ENCODE measurements around the gene CASR. TPM values are rescaled to one million over a fixed set of nuclear protein-coding genes. Genes with fewer than 3 reads are reported as not detected.

CASR gene
- total RNA-seq, 4 donors from 2014 or later: not detected

- no peak for ATAC-seq
Observed at GRCh38 chr3:122305818-122306621, 122.6 kb downstream of the CASR start.

DNA sequence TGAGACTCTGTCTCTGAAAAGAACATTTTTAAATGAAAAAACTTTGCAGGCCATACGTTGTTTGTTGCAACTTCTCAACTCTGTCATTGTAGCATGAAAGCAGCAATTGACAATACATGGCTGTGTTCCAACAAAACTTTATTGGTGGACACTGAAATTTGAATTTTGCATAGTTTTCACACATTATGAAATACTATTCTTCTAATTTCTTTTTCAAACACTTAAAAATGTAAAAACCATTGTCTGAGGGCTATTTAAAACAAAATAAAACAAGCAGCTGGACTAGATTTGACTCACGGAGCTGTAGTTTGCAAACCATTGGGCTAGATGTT, 123.1 kb downstream of the CASR start:
- ATAC-seq (no peak), DNase-seq (no peak)
- in situ Hi-C loops (cut with MboI; ENCODE audit: low sequenced_read_pairs in 4 of 4) (no loop called here), intact Hi-C loops (cut with DNase I; ENCODE audit: low total_unique reads) (no loop called here)
- TF ChIP-seq CTCF (IDR thresholded peaks at IDR 0.05 in 4 of 5, conservative IDR thresholded peaks at IDR 0.05 in 1 of 5): no peak
- TF ChIP-seq POLR2A (IDR thresholded peaks at IDR 0.05): no peak
- H3K4me3 ChIP-seq: no peak overlapping the region
- H3K27me3 ChIP-seq: no peaks in the 10 kb centered on the region
- no peaks in the 10 kb centered on the region for H3K9me3 ChIP-seq
- H3K36me3 ChIP-seq: no peaks in the 10 kb centered on the region
- no peaks in the 10 kb centered on the region for H3K4me1 ChIP-seq
- H3K27ac ChIP-seq: no peak overlapping the region

More at GRCh38 chr3:122305818-122306621, 122.6 kb downstream of the CASR start:
- no peak for DNase-seq
- TF ChIP-seq POLR2A (IDR thresholded peaks at IDR 0.05) (no peak), CTCF (IDR thresholded peaks at IDR 0.05 in 4 of 5, conservative IDR thresholded peaks at IDR 0.05 in 1 of 5) (no peak)
- intact Hi-C loops (cut with DNase I; ENCODE audit: low total_unique reads): no loop called here
- no peaks in the 10 kb centered on the region for H3K9me3 ChIP-seq
- H3K4me1 ChIP-seq: no peaks in the 10 kb centered on the region
- no peak overlapping the region for H3K27ac ChIP-seq
- no peaks in the 10 kb centered on the region for H3K36me3 ChIP-seq
- no peaks in the 10 kb centered on the region for H3K27me3 ChIP-seq
- in situ Hi-C loops (cut with MboI; ENCODE audit: low sequenced_read_pairs in 4 of 4): no loop called here
- H3K4me3 ChIP-seq: no peak overlapping the region

- Histone ChIP-seq H3K9me3 (no peaks in the 10 kb centered on the region), H3K36me3 (no peaks in the 10 kb centered on the region), H3K4me3 (no peak overlapping the region), H3K27me3 (no peaks in the 10 kb centered on the region), H3K4me1 (no peaks in the 10 kb centered on the region), H3K27ac (no peak overlapping the region)
- in situ Hi-C loops (cut with MboI; ENCODE audit: low sequenced_read_pairs in 4 of 4): no loop called here
- TF ChIP-seq POLR2A (IDR thresholded peaks at IDR 0.05) (no peak), CTCF (IDR thresholded peaks at IDR 0.05 in 4 of 5, conservative IDR thresholded peaks at IDR 0.05 in 1 of 5) (no peak)
- intact Hi-C loops (cut with DNase I; ENCODE audit: low total_unique reads): no loop called here
- no peak for DNase-seq
- ATAC-seq: no peak
Observed at GRCh38 chr3:122307094-122307687, 123.7 kb downstream of the CASR start.

DNA sequence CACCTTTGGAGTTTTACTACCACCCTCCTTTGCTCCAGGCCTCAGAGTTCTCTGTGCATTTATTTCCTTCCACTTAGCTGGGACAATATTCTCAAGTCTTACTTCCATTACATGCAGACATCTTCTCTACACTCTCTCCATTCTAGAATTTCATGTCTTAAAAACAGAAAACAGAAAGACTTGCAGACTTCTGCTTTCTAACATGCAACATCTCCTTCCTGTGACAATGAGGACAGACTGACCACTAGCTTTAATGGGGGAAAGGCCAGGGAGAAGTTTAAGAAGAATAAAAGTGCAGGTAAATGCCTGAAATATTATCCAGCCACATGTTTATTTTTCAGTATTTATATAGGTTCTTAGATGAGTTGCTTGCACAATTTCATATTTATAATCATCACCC, 124.5 kb downstream of the CASR start:
- Histone ChIP-seq H3K4me3 (no peak overlapping the region), H3K27ac (no peak overlapping the region), H3K36me3 (no peaks in the 10 kb centered on the region), H3K4me1 (no peaks in the 10 kb centered on the region), H3K9me3 (no peaks in the 10 kb centered on the region), H3K27me3 (no peaks in the 10 kb centered on the region)
- in situ Hi-C loops (cut with MboI; ENCODE audit: low sequenced_read_pairs in 4 of 4) (no loop called here), intact Hi-C loops (cut with DNase I; ENCODE audit: low total_unique reads) (no loop called here)
- TF ChIP-seq CTCF (IDR thresholded peaks at IDR 0.05 in 4 of 5, conservative IDR thresholded peaks at IDR 0.05 in 1 of 5) (no peak), POLR2A (IDR thresholded peaks at IDR 0.05) (no peak)
- ATAC-seq: no peak
- no peak for DNase-seq
